22Rv1 (cell line): ENCODE data around the gene GALNT12.

Experiments
- ZFX ChIP-seq: fragments of 450-650 bp; IDR thresholded peaks from 2 replicates; pipeline ENCODE4 v1.6.1; 2017; ENCODE audit warnings: antibody characterized with exemption, borderline replicate concordance
- TF ChIP-seq, protein P1 (sequence below): fragments of 450-650 bp; IDR thresholded peaks from 2 replicates; pipeline ENCODE4 v1.5.1; 2017; ENCODE audit warnings: mild to moderate bottlenecking

DNA sequence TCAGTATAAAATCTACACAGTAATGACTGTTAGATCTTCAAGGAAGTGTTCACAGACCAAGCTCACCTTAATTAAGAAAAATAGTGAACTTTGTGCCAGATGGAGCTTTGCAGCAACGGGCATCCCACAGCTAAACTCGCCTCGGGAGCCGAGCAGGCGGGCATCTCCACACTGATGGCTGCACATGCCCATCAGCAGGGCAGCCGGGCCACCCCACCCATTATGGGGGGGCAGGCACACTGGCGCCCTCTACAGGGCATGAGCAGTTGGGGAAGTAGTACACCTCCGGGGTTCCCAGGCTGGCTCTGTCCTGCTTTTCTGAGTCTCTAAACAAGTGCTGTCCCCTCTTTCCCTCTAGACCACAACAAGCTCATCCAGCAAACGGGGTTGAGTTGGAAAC is 32.7 kb upstream of the GALNT12 start:
- TF ChIP-seq, protein P1, sequence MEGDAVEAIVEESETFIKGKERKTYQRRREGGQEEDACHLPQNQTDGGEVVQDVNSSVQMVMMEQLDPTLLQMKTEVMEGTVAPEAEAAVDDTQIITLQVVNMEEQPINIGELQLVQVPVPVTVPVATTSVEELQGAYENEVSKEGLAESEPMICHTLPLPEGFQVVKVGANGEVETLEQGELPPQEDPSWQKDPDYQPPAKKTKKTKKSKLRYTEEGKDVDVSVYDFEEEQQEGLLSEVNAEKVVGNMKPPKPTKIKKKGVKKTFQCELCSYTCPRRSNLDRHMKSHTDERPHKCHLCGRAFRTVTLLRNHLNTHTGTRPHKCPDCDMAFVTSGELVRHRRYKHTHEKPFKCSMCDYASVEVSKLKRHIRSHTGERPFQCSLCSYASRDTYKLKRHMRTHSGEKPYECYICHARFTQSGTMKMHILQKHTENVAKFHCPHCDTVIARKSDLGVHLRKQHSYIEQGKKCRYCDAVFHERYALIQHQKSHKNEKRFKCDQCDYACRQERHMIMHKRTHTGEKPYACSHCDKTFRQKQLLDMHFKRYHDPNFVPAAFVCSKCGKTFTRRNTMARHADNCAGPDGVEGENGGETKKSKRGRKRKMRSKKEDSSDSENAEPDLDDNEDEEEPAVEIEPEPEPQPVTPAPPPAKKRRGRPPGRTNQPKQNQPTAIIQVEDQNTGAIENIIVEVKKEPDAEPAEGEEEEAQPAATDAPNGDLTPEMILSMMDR, result peak; percentile 77
- no peak for TF ChIP-seq ZFX
